GM18508 (cell line): ENCODE results near the gene UEVLD.

Experiments used
- ATAC-seq: cut with Tn5 transposase; IDR thresholded peaks from one replicate; pipeline ENCODE4 v1.9.1; 2021; ENCODE audit warnings: moderate number of reproducible peaks; ENCODE audit not compliant: insufficient read depth, unreplicated experiment

UEVLD gene

GRCh38 chr11:18521122-18521521 is 67.4 kb downstream of the UEVLD start:
- ATAC-seq = no peak

DNA sequence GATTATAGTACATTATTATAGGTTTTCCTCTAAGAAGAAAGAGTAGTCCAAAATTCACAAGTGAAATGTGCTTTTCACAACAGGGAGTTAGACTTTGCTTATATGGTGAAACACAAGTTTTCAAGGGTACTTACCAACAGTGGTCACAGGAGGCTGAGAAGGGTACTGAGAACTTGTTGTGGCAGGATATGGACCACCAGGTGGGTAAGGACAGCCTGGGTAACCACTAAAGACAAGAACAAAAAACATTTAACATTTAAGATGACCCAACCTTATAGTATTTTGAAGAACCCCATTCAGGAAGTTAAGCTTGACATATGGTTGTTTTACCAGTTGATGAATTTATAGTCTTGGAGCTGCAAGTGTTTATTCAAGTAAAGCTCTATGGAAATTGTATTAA is 86.2 kb downstream of the UEVLD start:
- ATAC-seq = no peak

DNA sequence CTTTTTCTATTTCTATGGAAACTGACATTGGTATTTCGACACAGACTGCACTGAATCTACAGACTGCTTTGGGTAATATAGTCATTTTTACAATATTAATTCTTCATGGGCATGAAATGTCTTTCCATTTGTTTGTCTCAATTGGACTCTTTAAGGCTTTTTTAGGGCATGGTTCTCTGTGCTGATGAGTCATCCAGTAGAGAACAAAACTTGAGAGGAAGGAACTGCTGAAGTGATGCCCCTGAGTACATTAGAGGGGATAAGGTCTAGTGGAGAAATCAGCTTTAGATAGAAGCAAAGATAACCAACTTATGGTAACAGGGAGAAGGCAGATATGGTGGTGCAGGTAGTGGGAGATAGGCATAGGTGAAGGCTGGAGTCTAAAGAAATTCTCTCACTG is 86.9 kb downstream of the UEVLD start:
- ATAC-seq = no peak

DNA sequence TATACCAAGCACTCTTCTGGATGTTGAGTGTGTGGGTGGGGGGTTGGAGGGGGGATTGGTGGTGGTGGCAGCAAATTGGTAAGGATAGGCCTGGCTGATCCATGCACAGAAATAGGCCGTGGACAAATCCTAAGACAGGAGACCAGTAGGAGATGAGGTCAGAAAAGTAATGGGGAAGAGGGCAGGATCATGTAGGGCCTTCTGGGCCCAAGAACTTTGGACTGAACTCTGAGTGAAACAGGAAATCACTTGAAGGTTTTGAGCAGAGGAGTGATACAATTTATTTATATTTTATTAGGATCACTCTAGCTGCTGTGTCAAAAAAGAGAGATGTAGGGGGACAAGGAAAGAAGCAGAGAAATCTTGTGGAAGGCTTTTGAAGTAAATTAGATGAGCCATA is 90.5 kb downstream of the UEVLD start:
- no peak for ATAC-seq

- ATAC-seq = no peak
Measured at GRCh38 chr11:18495703-18496102, 92.8 kb downstream of the UEVLD start.

- ATAC-seq = no peak
Measured at GRCh38 chr11:18495271-18495670, 93.3 kb downstream of the UEVLD start.

DNA sequence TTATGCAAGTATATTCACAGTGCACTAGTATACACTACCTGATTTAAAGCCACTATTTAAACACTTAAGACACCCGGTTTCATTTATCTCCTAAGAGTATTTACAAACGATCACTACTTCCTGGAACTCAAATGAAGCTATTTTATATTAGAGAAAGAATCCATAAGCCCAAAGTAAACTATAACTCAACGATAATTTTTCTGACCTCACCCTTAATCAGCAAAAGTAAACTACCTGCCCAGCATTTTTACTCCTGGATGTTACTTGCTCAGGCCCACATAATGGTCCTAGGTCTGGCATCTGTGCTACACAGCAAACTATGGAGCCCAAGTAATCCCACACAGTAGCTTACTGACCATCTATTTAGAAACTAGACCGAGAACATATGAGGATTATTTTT is 95.2 kb downstream of the UEVLD start:
- ATAC-seq = no peak

- no peak for ATAC-seq
Measured at GRCh38 chr11:18492888-18493287, 95.6 kb downstream of the UEVLD start.

DNA sequence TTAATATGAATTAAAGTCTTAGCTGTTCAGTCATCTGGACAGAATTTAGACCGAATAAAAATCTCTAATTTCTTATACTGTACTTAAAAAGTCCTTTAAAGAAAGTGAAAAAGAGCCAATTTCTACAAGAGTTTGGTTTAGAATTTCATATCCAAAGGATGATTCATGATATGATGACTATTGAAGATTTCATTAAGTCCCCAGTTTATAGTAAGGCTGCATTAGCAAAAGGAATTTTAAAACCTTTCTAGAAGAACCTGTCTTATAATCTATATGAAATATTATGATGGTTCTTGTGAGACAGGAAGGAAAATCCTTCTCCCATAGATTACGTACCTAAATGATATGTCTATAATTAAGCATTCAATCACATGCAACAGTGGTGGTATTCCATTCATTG is 96.6 kb downstream of the UEVLD start:
- ATAC-seq = no peak

- no peak for ATAC-seq
Measured at GRCh38 chr11:18490736-18491485, 97.6 kb downstream of the UEVLD start.

DNA sequence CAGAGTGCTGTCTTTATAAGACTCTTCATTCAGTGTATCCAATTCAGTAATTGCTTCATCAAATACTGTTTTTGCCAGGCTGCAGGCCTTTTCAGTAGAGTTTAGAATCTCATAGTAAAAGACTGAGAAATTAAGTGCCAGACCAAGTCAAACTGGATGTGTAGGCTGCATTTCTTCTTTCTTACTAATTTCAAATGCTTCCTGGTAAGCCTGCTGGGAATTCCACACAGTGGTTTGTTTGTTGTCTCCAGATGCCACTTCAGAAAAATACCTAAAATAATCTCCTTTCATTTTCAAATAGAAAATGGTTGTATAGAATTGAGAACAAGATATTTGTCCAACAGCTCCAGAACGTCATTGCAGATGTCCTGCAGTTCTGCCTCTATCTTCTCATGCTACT is 98.2 kb downstream of the UEVLD start:
- no peak for ATAC-seq

GRCh38 chr11:18485913-18486528 is 102.5 kb downstream of the UEVLD start:
- no peak for ATAC-seq
